Measurements from ENCODE around the gene POP4.

The POP4 gene

GRCh38 chr19:29634423-29635130 is 28.5 kb downstream of the POP4 start:
- DNase-seq: no peak

GRCh38 chr19:29635963-29636362 is 29.9 kb downstream of the POP4 start:
- no peak for DNase-seq

GRCh38 chr19:29636553-29637360 is 30.7 kb downstream of the POP4 start:
- no peak for DNase-seq

GRCh38 chr19:29639086-29639485 is 33.0 kb downstream of the POP4 start:
- no peak for DNase-seq

- no peak for DNase-seq
Measured at GRCh38 chr19:29640231-29640630, 34.1 kb downstream of the POP4 start.

- no peak for DNase-seq
Measured at GRCh38 chr19:29641597-29641996, 35.5 kb downstream of the POP4 start.

GRCh38 chr19:29643361-29643935 is 37.4 kb downstream of the POP4 start:
- DNase-seq: no peak

- DNase-seq: no peak
Measured at GRCh38 chr19:29644210-29644609, 38.1 kb downstream of the POP4 start.

GRCh38 chr19:29645491-29645867 is 39.4 kb downstream of the POP4 start:
- DNase-seq: no peak

GRCh38 chr19:29645911-29646310 is 39.8 kb downstream of the POP4 start:
- no peak for DNase-seq

GRCh38 chr19:29650772-29651387 is 44.8 kb downstream of the POP4 start:
- DNase-seq: no peak

- DNase-seq: no peak
Measured at GRCh38 chr19:29651622-29652394, 45.7 kb downstream of the POP4 start.

- no peak for DNase-seq
Measured at GRCh38 chr19:29653398-29653797, 47.3 kb downstream of the POP4 start.

GRCh38 chr19:29655648-29656335 is 49.7 kb downstream of the POP4 start:
- DNase-seq: no peak

- DNase-seq: no peak
Measured at GRCh38 chr19:29658221-29658991, 52.3 kb downstream of the POP4 start.

GRCh38 chr19:29660835-29661234 is 54.8 kb downstream of the POP4 start:
- no peak for DNase-seq

- DNase-seq: no peak
Measured at GRCh38 chr19:29662278-29662603, 56.2 kb downstream of the POP4 start.

- no peak for DNase-seq
Measured at GRCh38 chr19:29662604-29663404, 56.7 kb downstream of the POP4 start.

- DNase-seq: no peak
Measured at GRCh38 chr19:29663861-29664752, 58.0 kb downstream of the POP4 start.

Data from NCI-H510A (cell line).